Gastrocnemius medialis (tissue), 4 donors: ENCODE measurements around the gene PRR14L. TPM values are rescaled to one million over a fixed set of nuclear protein-coding genes. Genes with fewer than 3 reads are reported as not detected.

Experiments
- ATAC-seq, 2 donors: fragments of 150-250 bp; one replicate each; pipeline ENCODE4 v1.9.1; 2016
- DNase-seq, 2 donors: peaks; one replicate each; pipeline ENCODE4 v3.0.0-alpha.2; 2019
- H3K27ac ChIP-seq, 4 donors: fragments of 200-600 bp; sonication (generic); 1 replicate in 1 of 4; 2 replicates in 3 of 4; pipeline ENCODE4 v1.5.1; 2016 to 2018; ENCODE audit warnings: mild to moderate bottlenecking in 2 of 4, moderate library complexity in 1 of 4
- H3K27me3 ChIP-seq, 3 donors: fragments of 200-600 bp; sonication (generic) in 2 of 3; 1 replicate in 1 of 3; 2 replicates in 2 of 3; pipeline versions ENCODE4 v1.5.1 to v1.6.0; 2016 to 2019; ENCODE audit warnings: mild to moderate bottlenecking in 1 of 3, moderate library complexity in 1 of 3
- H3K36me3 ChIP-seq, 2 donors: fragments of 200-600 bp; sonication (generic) in 1 of 2; one replicate each; pipeline ENCODE4 v1.5.1; 2017 to 2018
- H3K4me1 ChIP-seq, 2 donors: fragments of 200-600 bp; sonication (generic) in 1 of 2; one replicate each; pipeline ENCODE4 v1.5.1; 2016 to 2017; ENCODE audit warnings: mild to moderate bottlenecking in 2 of 2
- H3K4me3 ChIP-seq, 4 donors: fragments of 200-600 bp; sonication (generic) in 3 of 4; 1 replicate in 1 of 4; 2 replicates in 3 of 4; pipeline ENCODE4 v1.5.1; 2016 to 2019; ENCODE audit warnings: mild to moderate bottlenecking in 2 of 4
- H3K9me3 ChIP-seq, 3 donors: fragments of 200-600 bp; sonication (generic) in 2 of 3; 1 replicate in 1 of 3; 2 replicates in 2 of 3; pipeline ENCODE4 v1.5.1; 2016 to 2019
- POLR2A ChIP-seq, 2 donors: fragments of 450-650 bp; IDR thresholded peaks; one replicate each; pipeline ENCODE4 v1.6.1; 2017; ENCODE audit warnings: antibody characterized with exemption in 2 of 2, mild to moderate bottlenecking in 2 of 2, moderate library complexity in 2 of 2
- in situ Hi-C, 4 donors: fragments of 200-750 bp; cut with MboI; loops; one replicate each; pipeline versions ENCODE4 v1.15.0 to v1.8.0; 2017; ENCODE audit warnings: low sequenced_read_pairs in 4 of 4
- intact Hi-C: fragments of 100-400 bp; cut with DNase I; formaldehyde crosslinking; loops from one replicate; pipeline ENCODE4 v1.15.1; 2023; ENCODE audit warnings: low total_unique reads
- total RNA-seq, 4 donors: library from RNA; depleted of rRNA; stranded (reverse); fragments of >200 nt; gene quantifications; one replicate each; pipeline versions ENCODE4 v1.1.0 to v1.2.3, GENCODE V29; 2016
- TF ChIP-seq, protein P1 (sequence below), 5 experiments: fragments of 450-650 bp in 3 of 5; fragments of 200-600 bp in 2 of 5; sonication (generic) in 2 of 5; IDR thresholded peaks in 4 of 5; conservative IDR thresholded peaks in 1 of 5; 1 replicate in 4 of 5; 2 replicates in 1 of 5; pipeline ENCODE4 v1.5.1; 2016 to 2019; ENCODE audit warnings: antibody characterized with exemption in 5 of 5, mild to moderate bottlenecking in 3 of 5, moderate library complexity in 3 of 5

Gene PRR14L
- total RNA-seq, 4 donors from 2014 or later = 6.5 to 8.4 (median 7.1) TPM

DNA sequence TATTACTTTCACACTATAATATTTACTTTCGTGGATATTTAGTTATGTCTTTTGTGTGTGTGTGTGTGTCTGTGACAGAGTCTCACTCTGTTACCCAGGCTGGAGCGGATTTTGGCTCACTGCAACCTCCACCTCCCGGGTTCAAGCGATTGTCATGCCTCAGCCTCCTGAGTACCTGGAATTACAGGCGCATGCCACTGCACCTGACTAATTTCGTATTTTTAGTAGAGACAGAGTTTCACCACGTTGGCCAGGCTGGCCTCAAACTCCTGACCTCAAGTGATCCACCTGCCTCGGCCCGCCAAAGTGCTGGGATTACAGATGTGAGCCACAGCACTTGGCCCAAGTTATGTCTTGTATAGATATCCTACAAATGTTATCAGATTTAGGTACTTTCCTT lies 97.8 kb downstream of the PRR14L start:
- TF ChIP-seq, protein P1, sequence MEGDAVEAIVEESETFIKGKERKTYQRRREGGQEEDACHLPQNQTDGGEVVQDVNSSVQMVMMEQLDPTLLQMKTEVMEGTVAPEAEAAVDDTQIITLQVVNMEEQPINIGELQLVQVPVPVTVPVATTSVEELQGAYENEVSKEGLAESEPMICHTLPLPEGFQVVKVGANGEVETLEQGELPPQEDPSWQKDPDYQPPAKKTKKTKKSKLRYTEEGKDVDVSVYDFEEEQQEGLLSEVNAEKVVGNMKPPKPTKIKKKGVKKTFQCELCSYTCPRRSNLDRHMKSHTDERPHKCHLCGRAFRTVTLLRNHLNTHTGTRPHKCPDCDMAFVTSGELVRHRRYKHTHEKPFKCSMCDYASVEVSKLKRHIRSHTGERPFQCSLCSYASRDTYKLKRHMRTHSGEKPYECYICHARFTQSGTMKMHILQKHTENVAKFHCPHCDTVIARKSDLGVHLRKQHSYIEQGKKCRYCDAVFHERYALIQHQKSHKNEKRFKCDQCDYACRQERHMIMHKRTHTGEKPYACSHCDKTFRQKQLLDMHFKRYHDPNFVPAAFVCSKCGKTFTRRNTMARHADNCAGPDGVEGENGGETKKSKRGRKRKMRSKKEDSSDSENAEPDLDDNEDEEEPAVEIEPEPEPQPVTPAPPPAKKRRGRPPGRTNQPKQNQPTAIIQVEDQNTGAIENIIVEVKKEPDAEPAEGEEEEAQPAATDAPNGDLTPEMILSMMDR (IDR thresholded peaks at IDR 0.05 in 4 of 5, conservative IDR thresholded peaks at IDR 0.05 in 1 of 5) = no peak
- intact Hi-C loops = no loop called here
- Histone ChIP-seq H3K27me3 (no peaks in the 10 kb centered on the region), H3K4me3 (no peak overlapping the region), H3K4me1 (peaks cover 23 to 32% of the 10 kb centered on the region in 2 donors), H3K36me3 (peaks cover under 1 to 15% of the 10 kb centered on the region in 2 donors), H3K9me3 (no peaks in the 10 kb centered on the region), H3K27ac (peak overlapping the region; percentile 49 to 72 (median 60))
- peak; percentile 45 to 55 for ATAC-seq
- DNase-seq = peak in 1 of 2 donors; percentile 68
- in situ Hi-C loops = loop anchor here in 1 of 4 donors (25.0 kb wide), 1 partner anchor 285 kb away; the partner anchor contains the start of gene YWHAH

DNA sequence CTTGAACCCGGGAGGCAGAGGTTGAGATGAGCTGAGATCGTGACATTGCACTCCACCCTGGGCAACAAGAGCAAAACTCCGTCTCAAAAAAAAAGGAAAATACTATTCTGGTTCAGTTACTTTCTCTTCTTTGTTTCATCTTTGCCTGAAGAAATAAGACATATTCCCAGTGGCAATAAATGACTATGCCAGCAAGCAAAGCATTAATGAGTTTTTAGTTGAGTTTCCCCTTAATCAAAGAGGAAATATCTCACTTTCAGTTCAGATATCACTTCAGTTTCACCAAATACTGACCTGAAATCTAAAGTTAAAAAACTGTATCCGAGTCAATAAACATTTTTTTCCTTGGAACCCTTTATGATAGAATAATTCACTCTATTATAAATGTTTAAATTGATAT lies 98.3 kb downstream of the PRR14L start:
- Histone ChIP-seq H3K27ac (peak overlapping the region; percentile 49 to 72 (median 60)), H3K27me3 (no peaks in the 10 kb centered on the region), H3K36me3 (peaks cover 3 to 19% of the 10 kb centered on the region in 2 donors), H3K9me3 (no peaks in the 10 kb centered on the region), H3K4me1 (peaks cover 23 to 32% of the 10 kb centered on the region in 2 donors), H3K4me3 (no peak overlapping the region)
- DNase-seq (no peak), ATAC-seq (no peak)
- TF ChIP-seq, protein P1 (IDR thresholded peaks at IDR 0.05 in 4 of 5, conservative IDR thresholded peaks at IDR 0.05 in 1 of 5) = no peak
- TF ChIP-seq POLR2A (IDR thresholded peaks at IDR 0.05) = no peak
- intact Hi-C loops (no loop called here), in situ Hi-C loops (loop anchor here in 1 of 4 donors (25.0 kb wide), 1 partner anchor 286 kb away; the partner anchor contains the start of gene YWHAH)

DNA sequence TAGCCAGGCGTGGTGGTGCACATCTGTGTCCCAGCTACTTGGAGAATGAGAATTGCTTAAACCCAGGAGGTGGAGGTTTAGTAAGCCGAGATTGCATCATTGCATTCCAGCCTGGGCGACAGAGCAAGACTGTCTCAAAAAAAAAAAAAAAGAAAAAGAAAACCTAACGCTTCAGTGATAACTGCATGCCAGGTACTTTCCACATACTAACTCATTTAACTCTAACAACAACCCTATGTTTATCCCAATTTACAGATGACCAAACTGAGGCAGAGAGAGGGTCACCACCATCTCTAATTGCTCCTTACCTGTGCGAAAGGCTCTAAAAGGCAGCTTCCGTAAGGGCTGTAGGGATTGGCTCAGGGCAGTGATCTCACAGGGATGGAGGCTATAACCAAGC lies 99.5 kb downstream of the PRR14L start:
- ATAC-seq (peak in 1 of 2 donors; percentile 52), DNase-seq (no peak)
- Histone ChIP-seq H3K4me3 (no peak overlapping the region), H3K4me1 (peaks cover 23 to 32% of the 10 kb centered on the region in 2 donors), H3K27ac (peak overlapping the region in 3 of 4 donors; percentile 49 to 72 (median 65)), H3K9me3 (no peaks in the 10 kb centered on the region), H3K36me3 (peaks cover 3 to 26% of the 10 kb centered on the region in 2 donors), H3K27me3 (no peaks in the 10 kb centered on the region)
- intact Hi-C loops (no loop called here), in situ Hi-C loops (loop anchor here in 1 of 4 donors (25.0 kb wide), 1 partner anchor 287 kb away; the partner anchor contains the start of gene YWHAH)
- TF ChIP-seq POLR2A (IDR thresholded peaks at IDR 0.05) = no peak
- TF ChIP-seq, protein P1 (IDR thresholded peaks at IDR 0.05 in 4 of 5, conservative IDR thresholded peaks at IDR 0.05 in 1 of 5) = no peak

DNA sequence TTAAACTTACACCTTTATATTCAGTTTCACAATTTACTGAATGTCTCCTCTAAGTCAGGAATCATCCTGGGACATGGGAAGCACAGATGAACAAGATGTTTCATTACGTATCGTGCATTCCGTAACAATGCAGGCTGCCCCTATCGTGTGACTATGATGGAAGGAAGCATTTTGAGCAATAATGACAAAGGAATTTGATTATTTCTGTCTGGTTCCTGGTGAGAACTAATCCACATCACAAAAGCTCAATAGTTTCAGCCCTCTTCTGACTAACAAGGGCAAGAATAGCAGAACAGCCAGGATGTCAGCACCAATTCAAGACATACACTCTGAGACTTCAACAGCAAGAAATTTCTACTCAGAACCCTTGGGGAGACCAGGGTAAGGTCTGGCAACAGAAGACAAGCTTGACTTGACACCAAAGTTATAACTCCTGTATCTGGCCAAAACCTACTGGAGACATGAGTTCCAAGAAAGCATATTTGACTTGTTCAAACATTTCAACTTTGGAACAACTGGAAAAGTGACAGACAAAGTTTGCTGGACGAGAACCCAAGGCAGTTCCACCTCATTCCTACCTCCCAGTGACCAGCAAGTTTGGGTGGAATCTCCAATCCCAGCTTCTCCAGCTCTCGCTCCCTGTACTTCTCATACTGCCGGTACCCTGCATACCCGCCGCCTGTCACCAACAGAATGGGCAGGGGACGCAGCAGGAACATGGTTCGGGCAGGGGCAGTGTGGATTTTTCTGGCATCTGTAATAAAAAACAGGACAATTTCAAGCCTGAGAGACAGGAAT lies 102.2 kb downstream of the PRR14L start:
- ATAC-seq (no peak), DNase-seq (no peak)
- peaks cover 3 to 34% of the 10 kb centered on the region in 2 donors for H3K36me3 ChIP-seq
- intact Hi-C loops (no loop called here), in situ Hi-C loops (loop anchor here in 2 of 4 donors (25.0 kb wide), 2 partner anchors 285 to 310 kb away; partner anchors contain the start of gene PATZ1 (in 1 of the 2))
- TF ChIP-seq, protein P1 (IDR thresholded peaks at IDR 0.05 in 4 of 5, conservative IDR thresholded peaks at IDR 0.05 in 1 of 5) = no peak
- TF ChIP-seq POLR2A (IDR thresholded peaks at IDR 0.05) = no peak
- H3K4me1 ChIP-seq = peaks cover 9 to 21% of the 10 kb centered on the region in 2 donors
- no peak overlapping the region for H3K27ac ChIP-seq
- H3K9me3 ChIP-seq = no peaks in the 10 kb centered on the region
- H3K4me3 ChIP-seq = no peak overlapping the region
- H3K27me3 ChIP-seq = no peaks in the 10 kb centered on the region
